Left lung (tissue), 10 donors: ENCODE data around the gene ALDOB. TPM values are rescaled to one million over a fixed set of nuclear protein-coding genes. Genes with fewer than 3 reads are reported as not detected.
"Not testable (repeated sequence)": the region's sequence is repeated elsewhere in the genome, so short reads cannot be mapped to it uniquely, and the experiment has no call there.

Experiments
- ATAC-seq: fragments of 200-7000 bp; cut with Tn5 transposase; one replicate; pipeline ENCODE4 v1.9.1; 2020; ENCODE audit warnings: moderate library complexity
- DNase-seq, 4 donors: peaks; one replicate each; pipeline ENCODE4 v3.0.0-alpha.2; 2013 to 2020
- H3K27ac ChIP-seq, 2 donors: fragments of 200-600 bp; sonication (generic) in 1 of 2; one replicate each; pipeline versions ENCODE4 v1.5.0 to v1.8.0; 2020 to 2021
- H3K27me3 ChIP-seq, 2 donors: fragments of 200-600 bp; sonication (generic) in 1 of 2; one replicate each; pipeline versions ENCODE4 v1.5.0 to v1.8.0; 2020 to 2021
- H3K36me3 ChIP-seq, 2 donors: fragments of 200-600 bp; sonication (generic) in 1 of 2; one replicate each; pipeline versions ENCODE4 v1.5.0 to v1.8.0; 2020 to 2021
- H3K4me1 ChIP-seq, 2 donors: fragments of 200-600 bp; one replicate each; pipeline ENCODE4 v1.8.0; 2021
- H3K4me3 ChIP-seq, 2 donors: fragments of 200-600 bp; sonication (generic) in 1 of 2; one replicate each; pipeline versions ENCODE4 v1.5.0 to v1.8.0; 2020 to 2021; ENCODE audit warnings: mild to moderate bottlenecking in 1 of 2
- H3K9me3 ChIP-seq, 2 donors: fragments of 200-600 bp; sonication (generic) in 1 of 2; one replicate each; pipeline versions ENCODE4 v1.5.0 to v1.8.0; 2020 to 2021
- CTCF ChIP-seq, 2 donors: fragments of 200-600 bp; sonication (generic) in 1 of 2; IDR thresholded peaks; one replicate each; pipeline versions ENCODE4 v1.5.0 to v1.8.0; 2021; ENCODE audit warnings: antibody characterized with exemption in 2 of 2
- intact Hi-C, 2 donors: fragments of 100-400 bp; cut with DNase I; formaldehyde crosslinking; loops; one replicate each; pipeline versions ENCODE4 v1.11.2 to v1.14.2; 2022
- polyA plus RNA-seq, 6 donors: library from polyadenylated mRNA; unstranded; fragments of 120-200 nt; gene quantifications; one replicate each; pipeline ENCODE4 v1.2.1, GENCODE V29; 2013; ENCODE audit not compliant: insufficient read length in 6 of 6
- total RNA-seq, 2 donors: library from RNA; stranded (reverse); fragmentation: NEBNext Ultra II Directional; extraction: Animal tissue kit (Norgen Biotek cat#: 25700); gene quantifications; one replicate each; pipeline ENCODE4 v1.2.1, GENCODE V29; 2021
- donor health status: DM: no; HTN: yes; CAD: no.
- donor health status: DM: no; HTN: no; CAD: no.

ALDOB gene
- total and polyA plus RNA-seq, 8 donors, result 2.2 to 7.4 (median 2.4) TPM; not detected in 2

- intact Hi-C loops, result no loop called here
- Histone ChIP-seq H3K27me3 (no peaks in the 10 kb centered on the region), H3K4me1 (no peaks in the 10 kb centered on the region), H3K36me3 (peaks cover 0 to 23% of the 10 kb centered on the region in 2 donors), H3K9me3 (peaks cover 0 to 21% of the 10 kb centered on the region in 2 donors), H3K27ac (no peak overlapping the region), H3K4me3 (no peak overlapping the region)
- peak; percentile 94 for ATAC-seq
- DNase-seq, result peak in 1 of 4 donors; percentile 25
- peak; percentile 49 to 53 for TF ChIP-seq CTCF (IDR thresholded peaks at IDR 0.05)
Measured at GRCh38 chr9:101387871-101388506, 47.6 kb downstream of the ALDOB start.

GRCh38 chr9:101384873-101385536, 50.6 kb downstream of the ALDOB start, which contains the start of gene BAAT:
Gene BAAT, minus strand, starts transcription at chr9:101385006. Its CDS starts 13,602 bp downstream, at chr9:101371404.
- H3K27ac ChIP-seq, ATAC-seq, H3K27me3 ChIP-seq, DNase-seq, H3K4me3 ChIP-seq, intact Hi-C loops, H3K4me1 ChIP-seq: not testable (repeated sequence)
- Histone ChIP-seq H3K36me3 (peaks cover 0 to 12% of the 10 kb centered on the region in 2 donors), H3K9me3 (peaks cover 0 to 17% of the 10 kb centered on the region in 2 donors)

- Histone ChIP-seq H3K9me3 (peaks cover 0 to 17% of the 10 kb centered on the region in 2 donors), H3K4me1 (no peaks in the 10 kb centered on the region), H3K4me3 (no peak overlapping the region), H3K27me3 (no peaks in the 10 kb centered on the region), H3K36me3 (no peaks in the 10 kb centered on the region), H3K27ac (no peak overlapping the region)
- no peak for TF ChIP-seq CTCF (IDR thresholded peaks at IDR 0.05)
- ATAC-seq (no peak), DNase-seq (no peak)
- intact Hi-C loops, result no loop called here
Measured at GRCh38 chr9:101383361-101383760, 52.2 kb downstream of the ALDOB start.

- H3K36me3 ChIP-seq, result no peaks in the 10 kb centered on the region
- ATAC-seq, result no peak
- no peaks in the 10 kb centered on the region for H3K27me3 ChIP-seq
- no peak for DNase-seq
- TF ChIP-seq CTCF (IDR thresholded peaks at IDR 0.05), result no peak
- H3K4me1 ChIP-seq, result no peaks in the 10 kb centered on the region
- H3K9me3 ChIP-seq, result peaks cover 0 to 22% of the 10 kb centered on the region in 2 donors
- H3K4me3 ChIP-seq, result no peak overlapping the region
- intact Hi-C loops, result no loop called here
- no peak overlapping the region for H3K27ac ChIP-seq
Measured at GRCh38 chr9:101381833-101382342, 53.7 kb downstream of the ALDOB start.

- Histone ChIP-seq H3K4me1 (no peaks in the 10 kb centered on the region), H3K9me3 (peaks cover 0 to 22% of the 10 kb centered on the region in 2 donors), H3K27ac (no peak overlapping the region), H3K27me3 (no peaks in the 10 kb centered on the region), H3K36me3 (no peaks in the 10 kb centered on the region), H3K4me3 (no peak overlapping the region)
- intact Hi-C loops, result no loop called here
- DNase-seq, result no peak
- no peak for TF ChIP-seq CTCF (IDR thresholded peaks at IDR 0.05)
- no peak for ATAC-seq
Measured at GRCh38 chr9:101381118-101381517, 54.5 kb downstream of the ALDOB start.
